Measurements from ENCODE around the gene RAD50.

- TF ChIP-seq POLR2A (IDR thresholded peaks at IDR 0.05) (no peak), CTCF (IDR thresholded peaks at IDR 0.05) (no peak)
Measured at GRCh38 chr5:132690156-132690555, 133.4 kb downstream of the RAD50 start.
